GM20000 (cell line): ENCODE measurements around the gene SBF2.
"Not testable (repeated sequence)": the region's sequence is repeated elsewhere in the genome, so short reads cannot be mapped to it uniquely, and the experiment has no call there.

Experiments
- DNase-seq: peaks from one replicate; pipeline ENCODE4 v3.0.0; 2012; ENCODE audit warnings: low spot score
- TF ChIP-seq, protein P1 (sequence below): IDR thresholded peaks from 2 replicates; pipeline ENCODE4 v1.5.1; 2012; ENCODE audit warnings: mild to moderate bottlenecking, control low read depth; ENCODE audit errors: extremely low read depth, missing control alignments

SBF2 gene

DNA sequence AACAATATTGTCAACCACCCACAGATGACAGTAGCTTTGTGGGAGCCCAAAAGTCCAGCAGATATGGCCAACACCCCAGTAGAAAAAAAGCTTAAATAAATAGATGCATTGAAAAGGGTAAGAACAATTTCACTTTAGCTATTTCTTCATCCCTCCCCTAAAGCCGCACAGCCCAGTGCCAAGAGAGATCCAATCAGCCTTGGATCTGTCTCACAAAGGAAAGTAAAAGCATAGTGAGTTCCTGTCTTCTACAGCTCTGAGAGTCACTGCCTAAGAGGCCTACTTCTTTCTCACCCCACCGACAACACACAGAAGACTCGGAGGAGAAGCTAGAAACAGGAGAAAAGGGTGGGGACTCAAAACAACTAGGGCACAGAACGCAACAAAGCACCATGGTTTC lies 196.4 kb downstream of the SBF2 start:
- DNase-seq, result no peak
- TF ChIP-seq, protein P1, sequence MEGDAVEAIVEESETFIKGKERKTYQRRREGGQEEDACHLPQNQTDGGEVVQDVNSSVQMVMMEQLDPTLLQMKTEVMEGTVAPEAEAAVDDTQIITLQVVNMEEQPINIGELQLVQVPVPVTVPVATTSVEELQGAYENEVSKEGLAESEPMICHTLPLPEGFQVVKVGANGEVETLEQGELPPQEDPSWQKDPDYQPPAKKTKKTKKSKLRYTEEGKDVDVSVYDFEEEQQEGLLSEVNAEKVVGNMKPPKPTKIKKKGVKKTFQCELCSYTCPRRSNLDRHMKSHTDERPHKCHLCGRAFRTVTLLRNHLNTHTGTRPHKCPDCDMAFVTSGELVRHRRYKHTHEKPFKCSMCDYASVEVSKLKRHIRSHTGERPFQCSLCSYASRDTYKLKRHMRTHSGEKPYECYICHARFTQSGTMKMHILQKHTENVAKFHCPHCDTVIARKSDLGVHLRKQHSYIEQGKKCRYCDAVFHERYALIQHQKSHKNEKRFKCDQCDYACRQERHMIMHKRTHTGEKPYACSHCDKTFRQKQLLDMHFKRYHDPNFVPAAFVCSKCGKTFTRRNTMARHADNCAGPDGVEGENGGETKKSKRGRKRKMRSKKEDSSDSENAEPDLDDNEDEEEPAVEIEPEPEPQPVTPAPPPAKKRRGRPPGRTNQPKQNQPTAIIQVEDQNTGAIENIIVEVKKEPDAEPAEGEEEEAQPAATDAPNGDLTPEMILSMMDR, result no peak

DNA sequence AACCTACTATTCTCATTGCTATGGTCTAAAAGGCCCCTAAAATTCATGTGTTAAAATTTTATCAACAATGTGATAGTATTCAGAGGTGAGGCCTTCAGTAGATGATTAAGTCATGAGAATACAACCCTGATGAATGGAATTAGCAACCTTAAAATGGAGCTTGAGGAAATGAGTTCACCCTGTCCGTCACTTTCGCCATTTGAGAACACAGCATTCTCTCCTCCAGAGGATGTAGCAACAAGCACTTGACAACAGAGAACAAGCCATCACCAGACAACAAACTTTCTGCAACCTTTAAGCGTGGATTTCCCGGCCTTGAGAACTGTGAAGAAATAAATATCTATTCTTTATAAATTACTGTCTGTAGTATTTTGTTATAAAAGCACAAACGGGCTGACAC lies 197.0 kb downstream of the SBF2 start:
- TF ChIP-seq, protein P1, result no peak
- DNase-seq, result no peak

DNA sequence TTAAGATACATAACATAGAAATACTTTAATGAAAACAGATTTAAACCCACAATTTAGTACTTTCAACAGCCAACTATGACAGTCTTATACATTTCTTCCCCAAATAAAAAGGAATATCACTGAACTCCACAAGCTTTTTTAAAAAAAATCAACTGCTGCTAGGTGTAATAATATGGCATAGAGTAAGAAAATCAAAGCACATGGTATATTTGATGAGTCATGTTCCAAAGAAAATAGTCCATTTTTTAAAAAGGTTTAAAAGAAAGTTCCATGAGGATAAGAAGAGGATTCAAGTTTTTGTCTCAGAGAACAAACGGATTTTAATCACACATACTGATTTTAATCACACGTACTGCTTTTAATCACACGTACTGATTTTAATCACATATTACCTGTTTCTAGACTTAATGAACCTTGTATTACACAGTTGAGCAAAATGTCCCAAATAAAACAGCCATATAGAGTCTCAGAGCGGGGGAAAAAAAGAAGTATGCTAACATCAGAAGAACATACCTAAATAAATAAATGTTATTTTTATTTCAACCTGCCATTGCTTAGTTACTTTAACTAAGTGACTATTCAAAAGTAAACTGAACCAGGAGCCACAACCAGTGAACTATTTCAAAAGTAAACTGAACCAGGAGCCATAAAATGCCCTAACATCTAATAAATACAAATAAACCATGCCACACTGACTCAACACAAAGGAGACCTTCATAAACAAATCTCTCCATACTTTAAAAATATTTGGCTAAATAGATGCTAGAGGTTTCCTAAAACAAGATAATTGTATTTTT lies 198.4 kb downstream of the SBF2 start:
- DNase-seq, result no peak
- TF ChIP-seq, protein P1, result no peak

DNA sequence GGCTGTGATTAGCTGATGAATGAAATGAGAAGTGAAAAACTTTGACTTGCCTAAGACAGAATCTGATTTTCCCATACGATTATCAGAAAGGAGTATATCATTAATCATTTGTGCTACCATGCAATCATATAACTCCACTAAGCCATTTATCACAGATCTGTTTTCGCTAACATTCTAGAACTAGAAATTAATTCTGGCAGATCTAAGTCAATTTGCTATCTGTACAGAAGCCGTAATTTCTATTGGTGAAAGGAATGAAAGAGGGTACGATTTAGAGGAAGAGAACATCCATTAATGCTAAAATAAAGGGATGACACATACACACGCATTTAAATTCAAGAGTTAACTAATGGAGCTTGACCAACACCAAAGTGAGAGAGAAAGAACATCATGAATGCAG lies 201.6 kb downstream of the SBF2 start:
- TF ChIP-seq, protein P1, result no peak
- DNase-seq, result no peak

DNA sequence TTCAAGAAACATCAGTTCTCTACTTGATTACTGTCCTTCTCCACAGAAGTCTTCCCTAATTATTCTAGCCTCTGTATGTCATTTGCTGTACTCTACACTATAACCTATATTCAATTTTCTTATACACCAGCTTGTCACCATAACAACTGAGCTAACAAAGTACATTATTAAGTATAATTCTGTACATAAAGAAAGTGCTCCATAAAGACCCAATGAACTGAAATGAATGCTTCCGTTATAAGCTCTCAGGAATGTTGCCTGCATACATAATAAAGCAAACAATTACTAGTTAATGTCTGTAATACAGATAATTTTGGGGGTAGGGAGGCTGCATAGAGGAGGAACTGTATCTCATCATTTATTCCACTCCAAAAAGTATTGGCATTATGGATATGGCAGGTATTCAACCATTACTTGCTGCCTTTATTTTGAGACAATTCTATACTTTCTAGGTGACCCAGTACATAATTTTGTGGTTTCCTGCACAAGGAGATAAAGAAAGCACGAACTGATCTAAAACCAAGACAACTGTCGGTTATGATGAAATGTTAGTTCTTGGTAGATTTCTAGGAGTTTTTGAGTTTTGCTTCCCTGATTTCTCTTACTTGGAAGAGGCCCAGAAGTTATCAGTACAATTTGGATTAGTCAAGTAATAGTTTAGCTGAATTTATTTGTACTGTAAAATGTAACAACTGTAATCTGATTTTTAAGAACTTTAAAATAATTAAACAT lies 202.5 kb downstream of the SBF2 start:
- no peak for DNase-seq
- TF ChIP-seq, protein P1, result no peak

DNA sequence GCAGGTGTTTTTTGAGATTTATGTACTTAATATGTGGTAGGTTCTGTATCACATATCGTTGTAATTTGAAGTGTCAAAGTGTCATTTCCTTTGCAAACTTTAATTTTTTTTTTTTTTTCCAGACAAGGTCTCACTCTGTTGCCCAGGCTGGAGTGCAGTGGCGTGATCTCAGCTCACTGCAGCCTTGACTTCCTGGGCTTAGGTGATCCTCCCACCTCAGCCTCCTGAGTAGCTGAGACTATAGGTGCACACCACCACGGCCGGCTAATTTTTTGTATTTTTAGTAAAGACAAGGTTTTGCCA lies 206.1 kb downstream of the SBF2 start:
- not testable (repeated sequence) for DNase-seq

DNA sequence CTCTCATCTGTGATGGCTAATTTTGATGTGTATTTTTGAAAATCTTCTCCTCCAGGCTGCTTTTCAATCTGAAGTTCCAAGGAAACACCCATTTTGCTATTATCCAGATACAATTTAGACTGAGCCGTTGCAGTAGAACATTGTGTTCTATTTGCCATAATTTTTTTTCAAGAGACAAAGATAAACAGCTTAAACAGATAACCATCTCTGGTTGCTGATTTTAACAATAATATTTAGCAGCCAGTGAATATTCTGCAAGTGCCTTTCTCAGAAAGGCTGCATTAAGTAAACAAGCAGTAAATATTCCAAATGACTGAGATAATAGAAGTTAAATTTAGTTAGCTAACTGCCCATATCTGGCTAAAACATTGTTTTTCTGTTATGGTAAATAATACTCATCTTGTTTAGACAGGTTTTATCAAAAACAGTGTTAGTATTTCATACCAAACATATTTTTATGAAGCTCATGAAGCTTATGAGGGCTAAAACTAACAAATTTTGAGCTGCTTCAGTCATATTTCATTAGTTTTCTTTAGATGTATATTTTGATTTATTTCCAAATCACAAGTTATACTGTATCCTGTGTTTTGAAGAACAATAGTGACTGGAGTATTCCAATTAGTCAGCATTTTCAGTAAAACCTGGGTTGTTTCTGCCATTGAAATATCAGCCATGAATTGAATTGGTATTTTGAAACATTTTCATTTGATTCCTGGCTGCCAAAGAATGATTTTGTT lies 206.7 kb downstream of the SBF2 start:
- TF ChIP-seq, protein P1, result no peak
- DNase-seq, result no peak
